HG03521 (cell line): ENCODE data around the gene ACAP1.
A peak's percentile ranks its signal among the peaks of the same experiment; 100 is the strongest.

Experiments used
- ATAC-seq: cut with Tn5 transposase; IDR thresholded peaks from one replicate; pipeline ENCODE4 v1.9.1; 2021; ENCODE audit warnings: mild to moderate bottlenecking, moderate library complexity; ENCODE audit not compliant: unreplicated experiment

ACAP1 gene

GRCh38 chr17:7311110-7311705, 25.1 kb upstream of the ACAP1 start:
- no peak for ATAC-seq

GRCh38 chr17:7312432-7313087, 23.8 kb upstream of the ACAP1 start:
- no peak for ATAC-seq

DNA sequence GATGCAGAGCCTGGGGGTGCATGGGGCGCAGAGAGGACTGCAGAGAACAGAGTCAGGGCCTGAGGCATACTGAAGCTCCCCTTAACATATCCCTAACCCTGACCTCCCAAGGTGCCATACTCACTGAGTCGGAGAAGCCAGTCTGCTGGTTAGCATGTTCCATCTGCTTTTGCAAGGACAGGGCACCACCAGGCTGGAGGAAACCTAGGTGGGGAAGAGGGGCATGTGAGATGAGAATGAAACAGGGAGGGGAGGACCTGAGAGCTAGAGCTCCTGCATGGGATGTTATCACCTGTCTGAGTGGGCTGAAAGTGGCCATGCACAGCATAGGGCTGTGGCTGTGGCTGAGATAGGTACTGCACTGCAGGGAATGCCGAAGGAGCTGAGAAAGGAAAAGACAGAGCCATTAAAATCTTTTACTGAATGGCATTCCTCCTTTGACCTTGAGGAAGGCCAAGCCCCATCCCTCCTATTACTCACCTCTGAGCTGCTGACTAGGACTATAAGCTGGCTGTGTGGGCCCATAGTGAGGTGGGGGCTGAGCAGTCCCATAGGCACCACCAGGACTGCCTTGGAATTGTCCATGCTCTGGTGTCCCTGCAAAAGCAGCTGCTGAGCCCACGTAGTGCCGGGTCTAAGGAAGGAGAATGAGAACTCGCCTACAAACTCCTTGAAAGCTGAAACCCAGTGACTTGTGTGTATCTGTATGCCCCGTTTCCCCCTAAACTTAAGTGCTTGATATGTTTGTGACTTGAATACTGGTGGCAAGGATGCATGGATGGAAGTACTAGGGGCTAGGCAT, 23.0 kb upstream of the ACAP1 start:
- ATAC-seq: no peak

DNA sequence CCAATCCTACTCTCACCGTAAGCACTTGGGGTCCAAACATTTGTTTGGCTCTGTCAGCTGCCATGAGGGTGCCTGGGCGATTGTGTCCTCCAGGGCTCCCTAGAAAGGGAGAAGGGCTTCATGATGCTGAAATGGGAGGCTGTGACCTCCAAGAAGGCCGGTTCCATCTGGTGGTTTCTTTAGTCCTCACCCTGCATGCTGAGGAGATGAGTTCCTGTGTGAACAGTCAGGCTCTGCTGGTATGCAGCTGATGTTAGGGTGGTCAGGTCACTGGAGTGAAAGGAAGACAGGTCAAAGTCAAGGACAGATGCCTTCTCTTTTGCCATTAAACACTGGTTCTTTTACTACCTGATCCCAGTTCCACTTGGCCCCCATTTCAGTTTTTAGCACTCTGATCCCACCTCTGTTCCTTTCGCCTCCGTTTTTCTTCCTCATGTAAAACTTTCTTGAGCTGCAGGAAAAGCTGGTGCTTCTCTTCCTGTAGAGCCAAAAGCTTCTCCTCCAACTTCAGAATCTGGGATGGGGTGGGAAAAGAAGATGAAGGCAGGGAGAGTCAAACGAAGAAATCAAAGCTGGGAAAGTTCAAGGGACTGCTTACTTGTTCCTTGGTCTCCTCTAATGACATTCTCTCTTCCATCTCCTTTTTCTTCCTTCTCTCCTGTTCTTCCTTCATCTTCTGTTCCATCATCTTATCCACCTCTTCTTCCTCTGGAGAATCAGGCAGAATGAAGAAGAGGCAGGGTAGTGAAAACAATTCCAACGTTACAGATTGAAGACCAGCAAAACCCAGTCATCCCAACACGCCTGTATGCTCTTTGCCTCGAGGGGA, 22.2 kb upstream of the ACAP1 start:
- ATAC-seq: no peak

- ATAC-seq: peak; percentile 72
Observed at GRCh38 chr17:7314719-7315569, 21.4 kb upstream of the ACAP1 start, which contains the start of gene GPS2. Gene GPS2, minus strand, starts transcription at chr17:7315360. Its CDS starts 308 bp downstream, at chr17:7315052.

DNA sequence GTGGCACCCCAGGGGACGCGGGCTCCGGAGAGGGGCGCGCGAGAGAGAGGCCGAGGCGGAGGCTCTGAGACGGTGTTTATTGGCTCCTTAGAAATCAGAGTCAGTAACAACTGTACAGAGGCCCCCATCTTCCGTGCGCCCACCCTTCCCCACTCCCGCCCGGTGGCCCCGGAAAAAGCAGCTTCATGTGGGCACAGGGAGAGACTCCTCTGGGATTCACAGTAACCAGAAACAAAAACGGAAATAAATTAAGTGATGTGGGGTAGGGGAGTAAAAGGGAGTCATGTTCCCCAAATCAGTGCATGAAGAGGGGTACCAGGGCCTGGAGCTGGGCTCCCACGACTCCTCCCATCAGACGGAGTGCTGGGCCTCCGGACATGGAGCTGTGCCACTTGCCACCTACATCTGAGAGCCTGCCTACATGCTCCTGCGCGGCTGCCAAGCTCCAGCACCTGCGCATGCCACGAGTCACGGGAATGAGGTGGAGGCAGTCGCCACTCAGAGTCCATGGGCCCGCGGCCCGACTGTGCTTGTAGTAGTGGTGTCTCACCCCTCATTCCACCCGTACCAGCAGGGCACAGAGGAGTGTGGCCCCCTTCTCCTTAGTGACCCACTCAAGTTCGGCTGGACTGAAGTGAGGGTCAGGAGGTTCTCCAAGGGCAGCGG, 20.6 kb upstream of the ACAP1 start:
- ATAC-seq: no peak

DNA sequence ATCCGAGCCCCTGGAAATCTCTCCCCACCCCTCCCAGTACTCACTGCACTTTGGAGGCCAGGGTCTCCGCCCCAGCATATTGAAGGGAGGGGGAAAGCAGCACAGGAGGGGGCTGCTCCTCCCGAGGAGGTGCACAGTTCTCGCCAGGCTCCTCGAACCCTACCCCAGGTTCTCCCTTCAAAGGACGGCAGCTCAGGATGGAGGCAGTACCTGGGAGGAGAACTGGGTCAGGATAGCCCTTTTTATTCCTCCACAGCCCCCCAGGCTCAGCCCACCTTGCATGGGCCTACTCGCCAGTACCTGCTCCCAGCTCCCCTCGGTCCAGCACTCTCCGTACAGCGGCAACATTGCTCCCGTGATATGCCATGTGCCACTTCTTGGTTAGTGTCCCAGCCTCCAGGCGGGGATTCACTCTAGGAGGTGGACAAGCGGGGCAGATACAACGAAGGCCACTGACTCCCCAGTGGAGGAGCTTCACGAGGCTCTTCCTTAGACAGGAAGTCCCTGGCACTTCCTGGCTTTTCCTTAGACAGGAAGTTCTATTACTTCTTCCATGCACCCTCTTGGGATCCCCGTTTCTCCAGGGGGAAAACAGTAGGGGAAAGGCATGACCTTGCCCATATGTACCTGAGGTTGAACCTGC, 19.0 kb upstream of the ACAP1 start:
- no peak for ATAC-seq

DNA sequence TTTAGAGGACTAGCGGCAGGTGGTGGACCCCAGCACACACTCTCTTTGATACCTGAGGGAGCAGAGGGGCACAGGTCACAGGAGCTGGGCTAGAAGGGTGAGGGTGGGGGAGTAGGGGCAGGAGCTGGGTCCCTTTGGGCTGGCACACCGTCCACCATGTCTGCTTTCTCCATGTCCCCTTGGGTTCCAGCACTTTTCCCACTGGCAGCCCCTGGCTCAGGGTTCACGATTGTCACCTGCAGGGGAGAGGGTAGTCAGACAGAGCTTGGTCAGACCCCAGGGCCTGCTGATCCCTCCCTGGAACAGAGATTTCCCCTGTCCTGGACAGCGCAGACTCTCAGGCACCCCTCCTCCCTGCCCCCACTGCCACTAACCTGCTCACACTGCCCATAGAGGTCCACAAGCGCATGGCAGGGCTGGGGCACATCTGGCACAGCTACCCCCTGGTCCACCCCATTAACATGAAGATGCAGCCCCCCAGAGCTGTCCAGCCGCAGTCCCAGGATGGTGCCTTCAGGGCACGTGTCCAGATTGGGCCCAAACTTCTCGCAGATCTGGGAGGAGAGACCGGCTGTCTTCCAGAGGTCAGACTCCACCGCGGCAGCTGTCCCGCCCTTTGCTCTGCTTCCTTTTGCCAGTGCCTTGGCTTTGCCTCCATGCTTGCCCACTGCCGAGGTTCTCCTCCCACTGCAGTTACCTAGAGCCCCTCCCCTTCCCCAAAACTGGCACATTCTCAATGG, 18.0 kb upstream of the ACAP1 start:
- ATAC-seq: no peak

GRCh38 chr17:7321466-7321865, 14.9 kb upstream of the ACAP1 start:
- no peak for ATAC-seq

- ATAC-seq: no peak
Observed at GRCh38 chr17:7322520-7323194, 13.7 kb upstream of the ACAP1 start.

- no peak for ATAC-seq
Observed at GRCh38 chr17:7323731-7324437, 12.4 kb upstream of the ACAP1 start.

DNA sequence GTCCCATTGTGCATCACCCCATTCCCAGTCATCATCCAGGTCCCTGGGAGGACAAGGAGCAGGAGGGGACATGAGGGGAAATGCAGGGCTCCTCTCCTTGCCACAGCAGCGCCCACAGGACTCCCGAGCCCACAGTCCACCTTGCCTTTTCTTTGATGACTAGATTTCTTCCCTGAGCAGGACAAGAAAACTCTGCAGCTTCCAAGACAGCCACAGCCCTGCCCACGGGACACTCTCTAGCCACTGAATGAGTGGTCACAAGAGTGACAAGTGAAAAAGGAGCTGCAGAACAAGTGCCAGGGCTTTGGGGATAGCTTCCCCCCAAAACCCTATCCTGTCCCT, 11.9 kb upstream of the ACAP1 start:
- no peak for ATAC-seq

GRCh38 chr17:7325031-7325528, 11.2 kb upstream of the ACAP1 start:
- ATAC-seq: no peak

GRCh38 chr17:7326186-7326585, 10.1 kb upstream of the ACAP1 start:
- no peak for ATAC-seq

- no peak for ATAC-seq
Observed at GRCh38 chr17:7327056-7327455, 9.3 kb upstream of the ACAP1 start.

DNA sequence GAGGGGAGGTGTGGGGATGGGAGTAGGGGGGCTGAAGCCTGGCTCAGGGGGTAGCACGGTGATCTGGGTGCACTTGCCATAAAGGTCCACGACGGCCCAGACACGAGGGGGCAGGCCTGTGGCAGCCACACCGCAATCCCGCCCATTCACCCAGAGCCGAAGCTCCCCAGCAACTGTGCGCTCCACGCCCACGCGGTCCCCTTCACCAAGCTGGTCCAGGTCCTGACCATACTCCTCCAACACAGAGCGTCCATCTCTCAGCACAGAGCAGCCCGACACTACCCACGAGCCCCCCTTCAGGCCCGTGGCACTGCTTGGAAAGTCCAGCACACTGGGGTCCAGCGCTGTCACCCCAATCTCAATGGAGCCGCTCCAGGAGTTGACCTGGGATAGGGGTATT, 8.8 kb upstream of the ACAP1 start:
- ATAC-seq: no peak

GRCh38 chr17:7328009-7328408, 8.3 kb upstream of the ACAP1 start:
- ATAC-seq: no peak
